Glutamatergic neuron (in vitro differentiated cells): ENCODE results near the gene FMNL1. TPM values are rescaled to one million over a fixed set of nuclear protein-coding genes. Genes with fewer than 3 reads are reported as not detected.

ENCODE experiments used
- DNase-seq: peaks from one replicate; pipeline ENCODE4 v3.0.0; 2022
- H3K27ac Mint-ChIP-seq: one replicate; pipeline ENCODE4 v1.8.0; 2020; ENCODE audit warnings: mild to moderate bottlenecking, mixed read lengths, inconsistent platforms; ENCODE audit not compliant: unreplicated experiment
- H3K27me3 Mint-ChIP-seq: one replicate; pipeline ENCODE4 v1.8.0; 2020; ENCODE audit warnings: mild to moderate bottlenecking, moderate library complexity, mixed read lengths, inconsistent platforms; ENCODE audit not compliant: unreplicated experiment
- H3K36me3 Mint-ChIP-seq: one replicate; pipeline ENCODE4 v1.8.0; 2020; ENCODE audit warnings: mild to moderate bottlenecking, mixed read lengths, inconsistent platforms; ENCODE audit not compliant: unreplicated experiment
- H3K4me1 Mint-ChIP-seq: one replicate; pipeline ENCODE4 v1.8.0; 2020; ENCODE audit warnings: mild to moderate bottlenecking, low read depth, mixed read lengths, inconsistent platforms; ENCODE audit not compliant: unreplicated experiment
- H3K4me3 Mint-ChIP-seq: one replicate; pipeline ENCODE4 v1.8.0; 2020; ENCODE audit warnings: mild to moderate bottlenecking, mixed read lengths, inconsistent platforms; ENCODE audit not compliant: unreplicated experiment
- H3K9me3 Mint-ChIP-seq: one replicate; pipeline ENCODE4 v1.8.0; 2020; ENCODE audit warnings: mild to moderate bottlenecking, moderate library complexity, mixed read lengths, inconsistent platforms; ENCODE audit not compliant: unreplicated experiment
- CTCF ChIP-seq: fragments of 200-600 bp; sonication (generic); IDR thresholded peaks from one replicate; pipeline ENCODE4 v1.5.0; 2021; ENCODE audit not compliant: partially characterized antibody, unreplicated experiment
- total RNA-seq: library from RNA; stranded (reverse); fragmentation: NEBNext Ultra II Directional; extraction: Animal tissue kit (Norgen Biotek cat#: 25700); gene quantifications from one replicate; pipeline ENCODE4 v1.2.1, GENCODE V29; 2021; ENCODE audit not compliant: unreplicated experiment

Gene FMNL1
- total RNA-seq, 1 donor from 2014 or later = 24.2 TPM

DNA sequence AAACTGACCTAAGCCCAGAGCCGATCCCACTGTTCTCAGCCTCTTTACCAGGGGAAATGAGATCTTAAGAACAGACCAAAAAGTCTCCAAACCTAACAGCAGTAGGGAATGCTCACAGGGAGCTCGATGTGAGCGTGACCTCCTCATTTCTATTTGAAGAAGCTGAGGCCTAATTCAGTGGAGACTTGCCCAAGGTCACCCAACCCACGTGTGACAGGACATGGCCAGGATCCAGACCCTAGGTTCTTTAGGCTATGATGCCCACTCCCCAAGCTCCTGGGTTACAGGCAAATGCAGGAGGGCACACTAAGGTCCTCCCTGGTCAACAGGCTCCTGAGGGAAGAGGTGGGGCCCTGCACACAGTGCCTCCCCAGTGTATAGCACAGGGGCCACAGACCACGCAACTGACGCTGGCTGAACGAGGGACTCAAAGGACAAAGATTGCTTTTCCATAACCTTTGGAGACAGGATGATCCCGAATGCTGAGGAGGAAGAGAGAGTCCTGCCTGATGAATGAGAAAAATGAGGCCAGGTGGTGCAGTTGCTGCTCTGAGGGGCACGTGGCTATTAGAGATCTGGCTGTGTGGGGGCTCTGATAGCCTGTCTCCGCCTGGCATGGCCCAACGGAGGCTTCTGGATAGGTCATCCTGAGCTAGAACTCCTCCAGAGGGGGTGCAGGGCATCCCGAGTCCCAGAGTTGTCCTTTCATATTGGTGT, 71.2 kb downstream of the FMNL1 start:
- TF ChIP-seq CTCF = no peak
- Mint-ChIP-seq H3K9me3 (peaks cover 5% of the 10 kb centered on the region), H3K27me3 (no peaks in the 10 kb centered on the region), H3K27ac (peak overlapping the region; percentile 92), H3K4me1 (peaks cover 30% of the 10 kb centered on the region), H3K36me3 (no peaks in the 10 kb centered on the region), H3K4me3 (peak overlapping the region; percentile 34)
- no peak for DNase-seq

- no peak for TF ChIP-seq CTCF
- peak; percentile 50 for DNase-seq
- peaks cover 35% of the 10 kb centered on the region for H3K4me1 Mint-ChIP-seq
- peaks cover 2% of the 10 kb centered on the region for H3K27me3 Mint-ChIP-seq
- H3K4me3 Mint-ChIP-seq = no peak overlapping the region
- H3K27ac Mint-ChIP-seq = peak overlapping the region; percentile 92
- no peaks in the 10 kb centered on the region for H3K36me3 Mint-ChIP-seq
- peaks cover 5% of the 10 kb centered on the region for H3K9me3 Mint-ChIP-seq
These were observed 71.9 kb downstream of the FMNL1 start for GRCh38 chr17:45293413-45294211.

- Mint-ChIP-seq H3K4me3 (no peak overlapping the region), H3K36me3 (no peaks in the 10 kb centered on the region), H3K4me1 (peaks cover 39% of the 10 kb centered on the region), H3K27ac (no peak overlapping the region), H3K27me3 (peaks cover 7% of the 10 kb centered on the region), H3K9me3 (peaks cover 13% of the 10 kb centered on the region)
- TF ChIP-seq CTCF = no peak
- no peak for DNase-seq
These were observed 72.8 kb downstream of the FMNL1 start for GRCh38 chr17:45294506-45294905.

DNA sequence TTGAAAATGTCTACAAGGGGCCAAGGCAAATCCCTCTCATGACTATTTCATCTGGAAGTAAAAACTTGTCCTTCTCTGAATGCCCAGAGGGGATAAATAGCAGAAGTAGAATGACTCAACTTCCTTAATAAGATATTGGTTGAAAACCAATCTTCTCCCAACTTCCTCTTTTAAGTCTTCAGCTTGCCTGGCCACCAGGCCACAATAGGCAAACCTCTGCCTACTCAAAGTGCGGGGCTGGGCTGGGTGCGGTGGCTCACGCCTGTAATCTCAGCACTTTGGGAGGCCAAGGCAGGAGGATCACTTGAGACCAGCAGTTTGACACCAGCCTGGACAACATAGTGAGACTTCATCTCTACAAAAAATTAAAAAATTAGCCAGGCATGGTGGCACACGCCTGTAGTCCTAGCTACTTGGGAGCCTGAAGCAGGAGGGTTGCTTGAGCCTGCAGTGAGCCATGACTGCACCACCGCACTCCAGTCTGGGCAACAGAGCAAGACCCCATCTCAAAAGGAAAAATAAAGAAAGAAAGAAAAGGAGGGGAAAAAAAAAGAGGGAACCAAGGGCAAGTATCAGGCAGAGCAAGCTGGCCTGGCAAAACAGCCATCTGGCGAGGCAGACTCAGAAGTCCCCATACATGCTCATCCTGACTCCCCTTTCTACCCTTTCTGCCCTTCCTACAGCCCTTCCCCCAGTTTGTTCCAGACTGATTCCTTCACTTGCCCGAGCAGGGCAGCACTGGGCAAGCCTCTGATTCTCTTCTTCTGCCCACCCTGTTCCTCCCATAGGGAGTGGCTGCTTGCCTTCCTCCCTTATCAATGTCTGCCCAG, 74.5 kb downstream of the FMNL1 start:
- no peak for DNase-seq
- no peaks in the 10 kb centered on the region for H3K36me3 Mint-ChIP-seq
- peaks cover 8% of the 10 kb centered on the region for H3K9me3 Mint-ChIP-seq
- no peak overlapping the region for H3K4me3 Mint-ChIP-seq
- peaks cover 7% of the 10 kb centered on the region for H3K27me3 Mint-ChIP-seq
- no peak for TF ChIP-seq CTCF
- peaks cover 39% of the 10 kb centered on the region for H3K4me1 Mint-ChIP-seq
- H3K27ac Mint-ChIP-seq = no peak overlapping the region
